Caco-2 (cell line): ENCODE results near the gene LRRC75A. TPM values are rescaled to one million over a fixed set of nuclear protein-coding genes. Genes with fewer than 3 reads are reported as not detected.

Experiments
- BruUV-seq: library from RNA; stranded (reverse); fragments of 400-500 nt; replicated peaks from 2 replicates; lab custom pipeline; 2021; lab: Mats Ljungman, UMichigan
- CTCF ChIA-PET: fragments of 300-600 bp; sonication (Branson Sonifier 250); formaldehyde crosslinking; loops from one replicate; lab custom pipeline; 2022; ENCODE audit warnings: antibody characterized with exemption; lab: Charles Lee
- POLR2A ChIA-PET: fragments of 300-600 bp; sonication (Branson Sonifier 250); formaldehyde crosslinking; loops from one replicate; lab custom pipeline; 2022; ENCODE audit warnings: antibody characterized with exemption; lab: Charles Lee
- DNase-seq, 2 experiments: peaks; one replicate each; pipeline versions ENCODE4 v3.0.0 to v3.0.0-alpha.2; 2020 to 2022
- H3K27me3 ChIP-seq: replicated peaks from 2 replicates; pipeline ENCODE4 v1.6.0; 2011; ENCODE audit warnings: low read length; ENCODE audit not compliant: control insufficient read depth, insufficient read depth
- H3K36me3 ChIP-seq: 2 replicates; pipeline ENCODE4 v1.5.1; 2011; ENCODE audit warnings: low read length; ENCODE audit not compliant: control insufficient read depth, insufficient read depth
- H3K4me1 ChIP-seq: fragments of 250-450 bp; sonication (Bioruptor Pico); 2 replicates; pipeline ENCODE4 v1.5.1; 2020; ENCODE audit warnings: mild to moderate bottlenecking
- H3K4me3 ChIP-seq: 2 replicates; pipeline ENCODE4 v1.5.1; 2011; ENCODE audit warnings: low read depth, mild to moderate bottlenecking, control low read depth, low read length
- H3K9me3 ChIP-seq: fragments of 250-450 bp; sonication (Bioruptor Pico); 2 replicates; pipeline ENCODE4 v1.5.1; 2020; ENCODE audit warnings: mild to moderate bottlenecking, moderate library complexity
- H3K27ac Mint-ChIP-seq: one replicate; pipeline ENCODE4 v1.8.0; 2022; ENCODE audit warnings: mixed read lengths; ENCODE audit not compliant: unreplicated experiment
- H3K27me3 Mint-ChIP-seq: one replicate; pipeline ENCODE4 v1.8.0; 2022; ENCODE audit warnings: mixed read lengths; ENCODE audit not compliant: insufficient read depth, unreplicated experiment
- H3K36me3 Mint-ChIP-seq: one replicate; pipeline ENCODE4 v1.8.0; 2022; ENCODE audit warnings: mild to moderate bottlenecking, mixed read lengths; ENCODE audit not compliant: insufficient read depth, unreplicated experiment
- H3K4me1 Mint-ChIP-seq: one replicate; pipeline ENCODE4 v1.8.0; 2022; ENCODE audit warnings: low read depth, mixed read lengths; ENCODE audit not compliant: unreplicated experiment
- H3K4me3 Mint-ChIP-seq: one replicate; pipeline ENCODE4 v1.8.0; 2022; ENCODE audit warnings: mild to moderate bottlenecking, moderate library complexity, mixed read lengths; ENCODE audit not compliant: unreplicated experiment
- H3K9me3 Mint-ChIP-seq: one replicate; pipeline ENCODE4 v1.8.0; 2022; ENCODE audit warnings: mixed read lengths; ENCODE audit not compliant: unreplicated experiment
- CTCF ChIP-seq, 2 experiments: fragments of 200-600 bp in 1 of 2; IDR thresholded peaks; 1 replicate in 1 of 2; 2 replicates in 1 of 2; pipeline versions ENCODE4 v1.5.1 to v1.8.0; 2011 to 2022; ENCODE audit warnings: antibody characterized with exemption in 1 of 2, control low read depth in 1 of 2, inconsistent platforms in 1 of 2, low read depth in 1 of 2, low read length in 1 of 2, mild to moderate bottlenecking in 1 of 2, moderate library complexity in 1 of 2; ENCODE audit not compliant: insufficient read depth in 1 of 2, severe bottlenecking in 1 of 2, unreplicated experiment in 1 of 2
- intact Hi-C: fragments of 100-400 bp; cut with micrococcal nuclease; formaldehyde crosslinking; loops from one replicate; pipeline ENCODE4 v1.10.0; 2022; ENCODE audit not compliant: unreplicated experiment
- total RNA-seq: library from RNA; stranded (reverse); gene quantifications from 2 replicates; pipeline ENCODE4 v1.2.3, GENCODE V29; 2022

Gene LRRC75A
- total RNA-seq, 1 experiment from 2014 or later, result 4.5 TPM

- peaks cover 23% of the 10 kb centered on the region for H3K4me1 Mint-ChIP-seq
- POLR2A ChIA-PET, result no interaction called here
Measured at GRCh38 chr17:16437083-16437482, 54.9 kb downstream of the LRRC75A start.

GRCh38 chr17:16435925-16436886 lies 55.8 kb downstream of the LRRC75A start:
- Mint-ChIP-seq H3K9me3 (no peaks in the 10 kb centered on the region), H3K27ac (peak overlapping the region; percentile 18), H3K4me3 (no peak overlapping the region), H3K4me1 (peaks cover 19% of the 10 kb centered on the region), H3K36me3 (peaks cover 33% of the 10 kb centered on the region), H3K27me3 (no peaks in the 10 kb centered on the region)
- CTCF ChIA-PET, result interaction anchor here (1.2 kb wide), 1 partner anchor 8 kb away, joined by 5 read pairs; no protein-coding TSS in a partner anchor
- no peaks in the 10 kb centered on the region for H3K9me3 ChIP-seq
- POLR2A ChIA-PET, result no interaction called here
- peaks cover 17% of the 10 kb centered on the region for H3K4me1 ChIP-seq
- BruUV-seq, result no TSS peak
- H3K27me3 ChIP-seq, result no peaks in the 10 kb centered on the region
- no peak overlapping the region for H3K4me3 ChIP-seq
- intact Hi-C loops, result no loop called here
- peaks cover 7% of the 10 kb centered on the region for H3K36me3 ChIP-seq
- no peak for DNase-seq
- no peak for TF ChIP-seq CTCF (IDR thresholded peaks at IDR 0.05; ENCODE audit: insufficient read depth in 1 of 2, low read depth in 1 of 2, low read length in 1 of 2, severe bottlenecking in 1 of 2, unreplicated experiment in 1 of 2)

More at GRCh38 chr17:16437083-16437482, 54.9 kb downstream of the LRRC75A start:
- CTCF ChIA-PET, result interaction anchor here (1.2 kb wide), 1 partner anchor 9 kb away, joined by 5 read pairs; no protein-coding TSS in a partner anchor
- intact Hi-C loops, result no loop called here
- BruUV-seq, result no TSS peak
- no peaks in the 10 kb centered on the region for H3K27me3 ChIP-seq
- Mint-ChIP-seq H3K36me3 (peaks cover 42% of the 10 kb centered on the region), H3K4me3 (no peak overlapping the region), H3K9me3 (no peaks in the 10 kb centered on the region), H3K27ac (peak overlapping the region; percentile 29), H3K27me3 (no peaks in the 10 kb centered on the region)
- DNase-seq, result no peak
- TF ChIP-seq CTCF (IDR thresholded peaks at IDR 0.05; ENCODE audit: insufficient read depth in 1 of 2, low read depth in 1 of 2, low read length in 1 of 2, severe bottlenecking in 1 of 2, unreplicated experiment in 1 of 2), result no peak
- no peak overlapping the region for H3K4me3 ChIP-seq
- H3K9me3 ChIP-seq, result no peaks in the 10 kb centered on the region
- H3K36me3 ChIP-seq, result peaks cover 11% of the 10 kb centered on the region
- H3K4me1 ChIP-seq, result peaks cover 23% of the 10 kb centered on the region

GRCh38 chr17:16434662-16435061 lies 57.3 kb downstream of the LRRC75A start:
- no TSS peak for BruUV-seq
- Histone ChIP-seq H3K36me3 (peaks cover under 1% of the 10 kb centered on the region; the same call in 1 of the 2 replicates), H3K9me3 (no peaks in the 10 kb centered on the region), H3K4me3 (no peak overlapping the region), H3K4me1 (peaks cover 8% of the 10 kb centered on the region), H3K27me3 (no peaks in the 10 kb centered on the region)
- Mint-ChIP-seq H3K27me3 (no peaks in the 10 kb centered on the region), H3K36me3 (peaks cover 18% of the 10 kb centered on the region), H3K4me1 (peaks cover 19% of the 10 kb centered on the region), H3K9me3 (no peaks in the 10 kb centered on the region), H3K4me3 (no peak overlapping the region), H3K27ac (no peak overlapping the region)
- CTCF ChIA-PET, result interaction anchor here (0.5 kb wide), 1 partner anchor 12 kb away, joined by 4 read pairs; no protein-coding TSS in a partner anchor
- DNase-seq, result no peak
- no peak for TF ChIP-seq CTCF (IDR thresholded peaks at IDR 0.05; ENCODE audit: insufficient read depth in 1 of 2, low read depth in 1 of 2, low read length in 1 of 2, severe bottlenecking in 1 of 2, unreplicated experiment in 1 of 2)
- intact Hi-C loops, result no loop called here
- POLR2A ChIA-PET, result no interaction called here
